Mesenteric fat pad (tissue), 1 donor: ENCODE data around the gene IFNL4. TPM values are rescaled to one million over a fixed set of nuclear protein-coding genes. Genes with fewer than 3 reads are reported as not detected.
"Not testable (repeated sequence)": the region's sequence is repeated elsewhere in the genome, so short reads cannot be mapped to it uniquely, and the experiment has no call there.

Experiments used
- DNase-seq: peaks from one replicate; pipeline ENCODE4 v3.0.0-alpha.2; 2020; ENCODE audit warnings: low spot score
- total RNA-seq: library from RNA; stranded (reverse); fragmentation: NEBNext Ultra II Directional; extraction: Animal tissue kit (Norgen Biotek cat#: 25700); gene quantifications from one replicate; pipeline ENCODE4 v1.2.1, GENCODE V29; 2021
- donor health status: DM: yes; HTN: yes; CAD: no.

Gene IFNL4
- total RNA-seq, 1 donor from 2014 or later: not detected

DNA sequence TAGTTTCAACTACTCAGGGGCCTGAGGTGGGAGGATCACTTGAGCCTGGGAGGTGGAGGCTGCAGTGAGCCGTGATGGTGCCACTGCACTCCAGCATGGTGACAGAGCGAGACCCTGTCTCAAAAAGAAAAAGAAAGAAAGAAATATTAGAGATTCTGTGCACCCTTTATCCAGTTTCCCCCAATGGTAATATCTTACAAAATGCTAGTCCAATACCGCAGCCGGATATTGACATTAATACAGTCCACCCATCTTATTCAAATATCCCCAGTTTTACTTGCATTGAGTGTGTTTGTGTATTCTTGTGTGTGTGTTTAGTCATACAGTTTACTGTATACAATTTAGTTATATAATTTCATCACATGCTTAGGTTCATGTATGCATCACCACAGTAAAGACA is 8.6 kb upstream of the IFNL4 start:
- DNase-seq: no peak

DNA sequence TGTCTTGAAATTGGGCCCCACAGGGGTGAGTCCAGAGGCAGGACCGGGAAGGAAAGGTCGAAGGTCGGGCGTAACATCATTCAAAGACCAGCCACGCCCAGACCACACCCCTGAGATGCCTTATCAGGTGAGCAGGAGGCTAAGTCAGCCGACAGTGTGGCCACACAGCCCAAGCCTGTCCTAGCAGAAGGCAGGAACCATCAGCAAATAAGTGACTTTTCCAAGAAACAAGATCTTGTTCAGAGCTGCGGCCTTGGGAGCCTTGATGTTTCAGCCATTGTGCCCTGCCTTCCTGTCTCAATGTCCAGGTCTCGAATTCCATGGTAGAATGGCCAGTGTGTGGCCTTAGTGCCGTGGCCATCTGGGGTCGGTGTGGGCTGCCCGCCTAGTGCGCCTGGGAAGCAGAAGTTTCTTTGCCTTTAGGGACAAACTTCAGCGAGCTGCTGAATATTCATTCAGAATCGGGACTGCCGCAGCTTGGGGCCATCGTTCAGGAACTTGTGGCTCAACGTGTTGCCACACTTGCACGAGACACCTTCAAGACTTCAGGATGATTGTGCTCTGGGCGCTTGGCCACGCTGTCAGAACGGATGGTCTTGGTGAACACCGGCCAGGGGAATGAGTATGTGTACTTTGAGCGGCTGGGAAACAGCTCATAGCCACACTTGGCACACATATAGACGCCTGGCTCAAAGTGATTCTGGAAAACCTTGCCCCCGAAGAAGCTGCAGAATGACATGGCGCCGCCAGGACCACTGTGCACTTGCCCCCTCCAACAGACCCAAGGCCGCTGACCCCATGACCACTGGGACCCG is 6.1 kb upstream of the IFNL4 start:
- DNase-seq: no peak

DNA sequence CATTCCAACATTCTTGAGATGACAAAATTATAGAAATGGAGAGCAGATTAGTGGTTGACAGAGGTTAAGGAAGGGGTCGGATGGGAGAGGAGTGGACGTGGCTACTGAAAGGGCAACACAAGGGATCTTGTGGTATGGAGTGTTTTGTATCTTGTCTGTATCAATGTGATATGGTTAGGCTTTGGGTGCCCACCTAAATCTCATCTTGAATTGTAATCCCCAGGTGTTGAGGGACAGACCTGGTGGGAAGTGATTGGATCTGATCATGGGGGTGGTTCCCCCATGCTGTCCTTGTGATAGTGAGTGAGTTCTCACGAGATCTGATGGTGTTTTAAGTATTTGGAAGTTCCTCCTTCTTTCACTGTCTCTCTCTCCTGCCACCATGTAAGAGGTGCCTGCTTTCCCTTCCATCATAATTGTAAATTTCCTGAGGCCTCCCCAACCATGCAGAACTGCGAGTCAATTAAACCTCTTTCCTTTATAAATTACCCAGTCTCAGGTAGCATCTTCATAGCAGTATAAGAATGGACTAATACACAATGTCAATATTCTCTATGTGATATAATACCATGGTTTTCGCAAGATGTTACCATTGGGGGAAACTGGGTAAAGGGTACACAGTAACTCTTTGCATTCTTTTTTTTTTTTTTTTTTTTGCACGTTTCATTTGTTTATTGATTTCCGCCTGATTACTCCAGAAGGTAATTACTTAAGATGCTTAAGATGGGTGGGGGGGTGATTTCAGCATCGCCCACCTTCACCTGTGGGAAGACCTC is 4.9 kb upstream of the IFNL4 start:
- DNase-seq: no peak

DNA sequence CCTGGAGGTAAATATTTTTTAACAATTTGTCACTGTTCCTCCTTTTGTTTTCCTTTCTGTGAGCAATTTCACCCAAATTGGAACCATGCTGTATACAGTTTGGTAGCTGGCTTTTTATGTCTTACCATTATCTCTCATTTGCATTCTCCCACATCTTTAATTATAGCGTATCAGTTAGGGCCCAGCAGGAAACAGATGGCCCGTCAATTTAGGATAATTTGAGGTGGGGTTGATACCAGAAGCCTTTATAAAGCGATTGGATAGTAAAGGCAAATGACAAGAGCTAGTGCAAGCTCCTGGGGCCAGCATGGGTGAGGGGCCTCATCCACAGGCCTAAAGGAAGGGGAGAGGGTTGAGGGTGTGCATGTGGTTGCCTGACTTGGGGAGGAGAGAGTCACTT is 3.8 kb upstream of the IFNL4 start:
- DNase-seq: no peak

DNA sequence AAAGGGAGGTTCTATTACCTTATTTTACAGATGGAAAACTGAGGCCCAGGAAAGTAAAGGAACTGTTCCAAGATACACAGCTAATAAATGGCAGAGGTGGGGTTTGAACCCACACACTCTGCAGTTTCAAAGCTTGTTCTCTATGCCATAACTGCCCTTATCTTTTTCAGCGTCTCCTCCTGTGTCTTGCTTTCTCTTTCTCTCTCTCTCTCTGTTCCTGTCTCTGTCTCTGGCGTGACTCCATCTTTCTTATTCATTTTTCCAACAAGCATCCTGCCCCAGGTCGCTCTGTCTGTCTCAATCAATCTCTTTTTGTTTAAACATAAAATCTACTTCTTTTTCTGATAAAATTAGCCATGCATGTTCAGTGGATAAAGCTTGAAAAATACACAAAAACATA is 3.2 kb upstream of the IFNL4 start:
- no peak for DNase-seq

DNA sequence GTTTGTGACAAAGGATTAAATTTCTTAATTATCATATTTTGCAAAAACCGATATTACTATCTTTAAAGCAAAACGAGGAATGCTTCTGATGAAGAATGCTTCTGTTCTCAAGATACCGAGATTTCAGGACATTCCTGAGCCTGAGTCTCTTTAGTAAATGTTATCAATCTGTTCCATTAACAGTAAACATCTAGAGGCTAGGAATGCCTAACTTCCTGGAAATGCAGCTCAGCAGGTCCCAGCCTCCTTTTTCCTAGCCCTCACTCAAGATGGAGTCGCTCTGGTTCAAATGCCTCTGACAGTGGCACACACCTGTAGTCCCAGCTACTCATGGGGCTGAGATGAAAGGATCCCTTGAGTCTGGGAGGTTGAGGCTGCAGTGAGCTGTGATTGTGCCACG is 2.4 kb upstream of the IFNL4 start:
- no peak for DNase-seq

DNA sequence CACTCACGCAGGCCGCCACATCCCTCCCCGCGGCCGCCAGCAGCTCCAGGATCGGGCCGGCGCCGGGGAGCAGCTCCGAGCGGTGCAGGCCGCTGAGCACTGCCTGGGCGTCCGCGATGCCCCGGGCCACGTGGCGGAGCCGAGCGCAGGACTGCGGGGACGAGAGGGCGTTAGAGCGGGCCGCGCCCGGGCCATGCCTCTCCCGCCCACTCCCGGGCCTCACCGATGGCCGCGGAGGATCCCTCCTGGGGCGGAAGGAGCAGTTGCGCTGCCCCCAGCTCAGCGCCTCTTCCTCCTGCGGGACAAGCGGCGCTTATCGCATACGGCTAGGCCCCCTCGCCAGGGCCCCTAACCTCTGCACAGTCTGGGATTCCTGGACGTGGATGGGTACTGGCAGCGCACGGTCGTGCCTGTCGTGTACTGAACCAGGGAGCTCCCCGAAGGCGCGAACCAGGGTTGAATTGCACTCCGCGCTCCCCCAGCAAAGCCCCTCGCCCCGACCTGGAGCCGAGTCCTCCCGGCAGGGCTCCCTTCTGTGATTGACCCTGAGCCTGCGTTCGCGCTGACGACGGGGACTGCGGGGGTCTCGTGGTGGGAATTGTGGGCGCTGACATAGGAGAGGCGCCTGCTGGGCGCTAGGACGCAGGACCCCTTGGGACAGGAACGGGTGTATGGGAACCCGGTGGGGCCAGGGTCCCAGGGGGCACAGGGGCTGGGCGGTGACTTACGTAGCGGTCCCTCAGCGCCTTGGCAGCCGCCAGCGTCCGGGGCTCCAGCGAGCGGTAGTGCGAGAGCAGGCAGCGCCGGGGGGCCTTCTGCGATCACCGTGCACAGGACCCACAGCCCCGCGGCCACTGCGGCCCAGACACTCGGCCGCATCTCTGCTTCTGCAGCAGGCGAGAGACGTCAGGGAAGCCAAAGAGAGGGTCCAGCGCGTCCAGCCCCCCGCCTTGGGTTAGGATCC is 673 bp downstream of the IFNL4 start:
- no peak for DNase-seq

DNA sequence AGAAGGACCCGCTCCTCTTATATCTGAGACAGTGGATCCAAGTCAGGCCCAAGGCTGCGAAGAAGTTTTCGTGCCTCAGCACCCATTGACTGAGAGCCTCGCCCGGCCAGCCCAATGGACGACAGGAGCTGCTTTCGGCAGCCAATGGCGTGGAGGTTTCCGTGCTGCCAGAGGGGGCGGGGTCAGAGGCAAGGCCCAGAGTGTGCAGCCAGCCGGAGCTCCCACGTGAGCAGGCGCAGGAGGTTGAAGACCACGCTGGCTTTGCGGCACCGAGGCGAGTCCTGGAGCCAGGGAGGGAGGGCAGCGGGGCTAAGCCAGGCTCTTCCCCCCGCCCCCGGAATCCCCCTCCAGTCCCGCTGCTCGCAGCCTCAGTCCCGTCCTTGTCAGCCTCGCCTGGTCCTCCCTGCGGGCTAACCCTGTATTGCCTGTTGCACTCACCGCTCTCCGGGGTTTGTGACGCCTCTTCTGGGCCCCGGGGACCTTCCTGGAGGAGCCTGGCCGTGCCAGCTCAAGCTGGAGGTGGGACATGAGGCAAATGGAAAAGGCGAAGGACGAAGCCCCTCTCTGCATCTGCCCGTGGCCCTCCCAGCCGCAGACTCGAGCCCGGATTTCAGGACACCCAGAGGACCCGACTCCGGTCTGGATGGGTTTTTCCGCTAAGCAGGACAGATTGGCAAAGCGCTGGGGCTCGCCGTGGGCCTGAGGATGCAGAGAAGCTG is 1.5 kb downstream of the IFNL4 start:
- no peak for DNase-seq

DNA sequence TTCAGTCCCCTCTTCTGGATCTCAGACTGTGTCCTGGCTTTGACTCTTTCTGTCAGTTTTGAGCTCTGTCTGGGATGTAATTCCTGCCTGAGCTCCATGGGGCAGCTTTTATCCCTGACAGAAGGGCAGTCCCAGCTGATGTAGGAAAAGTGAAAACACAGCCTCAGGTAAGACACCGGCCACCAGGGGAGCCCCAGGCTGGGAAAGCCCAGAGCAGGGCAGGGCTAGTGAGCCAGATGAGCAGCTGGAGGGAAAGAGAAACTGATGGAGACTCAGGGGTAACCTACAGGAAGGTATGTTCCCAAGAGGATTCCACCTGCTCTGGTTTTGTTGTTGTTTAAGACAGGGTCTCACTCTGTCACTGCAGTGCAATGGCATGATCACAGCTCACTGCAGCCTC is 3.5 kb downstream of the IFNL4 start:
- not testable (repeated sequence) for DNase-seq

DNA sequence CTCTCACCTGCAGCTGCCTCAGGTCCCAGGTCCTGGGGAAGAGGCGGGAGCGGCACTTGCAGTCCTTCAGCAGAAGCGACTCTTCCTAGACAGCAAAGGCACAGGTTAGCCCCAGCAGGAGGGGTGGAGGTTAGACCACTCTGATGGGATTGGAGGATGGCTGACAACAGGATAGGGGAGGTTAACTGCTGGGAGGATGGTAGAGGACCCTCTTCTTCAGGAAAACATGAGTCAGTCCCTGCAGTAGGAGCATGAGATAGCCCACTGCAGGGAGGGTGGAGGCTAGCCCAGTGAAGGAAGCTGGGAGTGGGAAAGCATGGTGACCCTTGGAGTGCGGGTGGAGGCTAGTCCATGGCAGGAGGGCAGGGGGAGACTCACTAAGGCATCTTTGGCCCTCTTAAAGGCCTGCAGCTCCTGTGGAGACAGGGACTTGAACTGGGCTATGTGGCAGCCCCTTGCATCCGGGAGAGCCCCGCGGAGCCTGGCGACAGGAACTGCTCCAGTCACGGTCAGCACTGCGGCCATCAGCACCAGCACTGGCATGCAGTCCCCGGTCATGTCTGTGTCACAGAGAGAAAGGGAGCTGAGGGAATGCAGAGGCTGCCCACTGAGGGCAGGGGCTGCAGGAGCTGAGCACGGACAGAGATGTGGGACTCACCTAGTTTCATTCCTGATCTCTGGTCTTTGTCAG is 4.1 kb downstream of the IFNL4 start, which contains the start of gene IFNL3:
Gene IFNL3 (minus strand): TSS at position 597 of the 691 bp plus-strand sequence. CDS start 39 bp downstream, at position 558.
- DNase-seq: not testable (repeated sequence)

DNA sequence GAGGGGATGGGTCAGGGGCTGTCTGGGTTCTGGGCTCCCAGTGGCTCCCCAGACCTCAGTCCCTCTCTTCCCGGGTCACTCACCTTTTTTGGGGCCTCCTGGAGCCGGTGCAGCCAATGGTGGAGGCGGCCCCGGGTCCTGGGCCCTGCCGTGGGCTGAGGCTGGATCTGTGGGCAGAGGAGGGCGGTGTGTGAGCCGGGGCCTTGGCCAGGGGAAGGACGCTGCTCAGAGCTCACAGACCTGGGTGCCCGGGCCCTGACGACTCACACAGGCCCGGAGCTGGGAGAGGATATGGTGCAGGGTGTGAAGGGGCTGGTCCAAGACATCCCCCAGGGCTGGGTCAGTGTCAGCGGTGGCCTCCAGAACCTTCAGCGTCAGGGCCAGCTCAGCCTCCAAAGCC is 4.9 kb downstream of the IFNL4 start:
- not testable (repeated sequence) for DNase-seq

DNA sequence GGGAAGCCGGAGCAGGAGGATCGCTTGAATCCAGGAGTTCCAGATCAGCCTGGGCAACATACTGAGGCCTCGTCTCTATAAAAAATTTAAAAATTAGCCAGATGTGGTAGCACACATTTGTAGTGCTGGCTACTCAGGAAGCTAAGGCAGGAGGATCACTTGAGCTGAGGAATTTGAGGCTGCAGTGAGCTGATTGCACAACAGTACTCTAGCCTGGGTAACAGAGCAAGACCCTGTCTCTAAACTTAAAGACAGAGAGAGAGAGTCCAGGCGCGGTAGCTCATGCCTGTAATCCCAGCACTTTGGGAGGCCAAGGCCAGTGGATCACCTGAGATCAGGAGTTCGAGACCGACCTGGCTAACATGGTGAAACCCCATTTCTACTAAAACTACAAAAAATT is 8.2 kb downstream of the IFNL4 start:
- DNase-seq: no peak

DNA sequence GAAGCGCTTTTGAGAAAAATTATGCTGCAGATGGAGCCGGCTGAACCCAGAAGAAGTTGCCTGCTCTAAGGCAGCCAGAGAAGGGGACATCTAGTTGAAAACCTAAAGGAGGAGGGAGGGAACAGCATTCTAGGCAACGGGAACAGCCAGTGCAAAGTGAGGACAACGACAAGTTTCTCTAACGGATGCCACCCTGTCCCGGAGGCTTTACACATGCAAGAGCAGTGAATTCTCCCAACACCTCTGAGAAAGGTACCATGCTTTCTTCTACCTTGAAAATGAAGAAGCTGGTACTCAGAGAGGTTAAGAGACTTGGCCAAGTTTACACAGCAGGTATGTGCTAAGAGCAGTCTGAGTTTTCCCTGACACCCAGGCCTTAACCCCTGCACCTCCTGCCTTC is 9.7 kb downstream of the IFNL4 start:
- no peak for DNase-seq

DNA sequence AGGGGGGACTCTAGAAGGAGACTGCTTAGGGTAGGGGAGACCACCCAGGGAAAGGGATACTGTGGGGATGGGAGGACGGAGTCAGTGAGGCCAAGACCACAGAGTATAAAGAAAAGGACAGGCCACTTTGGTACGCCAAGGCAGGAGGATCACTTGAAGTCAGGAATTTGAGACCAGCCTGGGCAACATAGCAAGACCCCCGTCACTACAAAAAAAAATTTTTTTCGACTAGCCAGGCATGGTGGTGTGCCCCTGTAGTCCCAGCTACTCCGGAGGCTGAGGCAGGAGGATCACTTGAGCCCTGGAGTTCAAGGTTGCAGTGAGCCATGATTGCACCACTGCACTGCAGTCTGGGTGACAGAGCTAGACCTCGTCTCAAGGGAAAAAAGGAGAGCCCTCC is 10.4 kb downstream of the IFNL4 start:
- no peak for DNase-seq

DNA sequence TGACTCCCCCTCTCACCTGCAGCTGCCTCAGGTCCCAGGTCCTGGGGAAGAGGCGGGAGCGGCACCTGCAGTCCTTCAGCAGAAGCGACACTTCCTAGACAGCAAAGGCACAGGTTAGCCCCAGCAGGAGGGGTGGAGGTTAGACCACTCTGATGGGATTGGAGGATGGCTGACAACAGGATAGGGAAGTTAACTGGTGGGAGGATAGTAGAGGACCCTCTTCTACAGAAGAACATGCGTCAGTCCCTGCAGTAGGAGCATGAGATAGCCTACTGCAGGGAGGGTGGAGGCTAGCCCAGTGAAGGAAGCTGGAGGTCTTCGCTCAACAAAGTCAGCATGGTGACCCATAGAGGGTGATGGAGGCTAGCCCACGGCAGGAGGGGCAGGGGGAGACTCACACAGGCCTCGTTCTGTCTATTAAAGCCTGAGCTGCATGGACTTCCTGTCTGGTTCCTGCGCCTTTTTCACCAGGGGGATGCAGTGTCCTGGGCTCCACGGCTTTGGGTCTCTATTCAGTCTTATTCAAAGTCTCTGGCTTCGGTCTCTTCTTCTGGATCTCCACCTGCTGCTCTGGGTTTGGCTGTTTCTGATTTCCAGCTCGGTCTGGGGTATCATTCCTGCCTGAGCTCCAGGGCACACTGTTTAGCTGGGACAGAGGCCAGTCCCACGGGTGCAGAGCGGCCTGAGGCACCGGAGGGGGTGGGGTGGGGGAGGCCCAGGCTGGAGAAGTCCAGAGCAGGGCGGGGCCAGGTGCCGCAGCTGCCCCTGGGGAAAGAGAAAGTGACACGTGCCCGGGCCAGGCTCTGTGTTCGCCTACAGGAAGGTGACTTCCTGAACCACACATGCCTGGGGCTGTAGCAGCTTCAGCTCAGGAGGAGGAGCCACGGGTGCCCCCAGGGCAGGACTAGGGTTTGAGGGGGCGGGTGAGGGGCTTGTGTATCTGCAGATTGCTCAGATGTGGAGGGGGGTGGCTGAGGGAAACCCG is 11.2 kb downstream of the IFNL4 start:
- DNase-seq: no peak

DNA sequence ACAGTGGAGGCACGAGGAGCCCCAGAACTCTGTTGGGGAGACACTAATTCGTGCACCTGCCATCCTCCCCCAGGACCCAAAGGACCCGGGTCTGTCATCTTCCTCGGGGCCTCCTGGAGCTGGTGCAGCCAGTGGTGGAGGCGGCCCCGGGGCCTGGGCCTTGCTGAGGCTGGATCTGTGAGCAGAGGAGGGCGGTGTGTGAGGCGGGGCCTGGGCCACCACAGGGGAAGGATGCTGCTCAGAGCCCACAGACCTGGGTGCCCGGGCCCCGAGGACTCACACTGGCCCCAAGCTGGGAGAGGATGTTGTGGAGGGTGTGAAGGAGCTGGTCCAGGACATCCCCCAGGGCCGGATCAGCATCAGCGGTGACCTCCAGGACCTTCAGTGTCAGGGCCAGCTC is 12.1 kb downstream of the IFNL4 start:
- DNase-seq: no peak

DNA sequence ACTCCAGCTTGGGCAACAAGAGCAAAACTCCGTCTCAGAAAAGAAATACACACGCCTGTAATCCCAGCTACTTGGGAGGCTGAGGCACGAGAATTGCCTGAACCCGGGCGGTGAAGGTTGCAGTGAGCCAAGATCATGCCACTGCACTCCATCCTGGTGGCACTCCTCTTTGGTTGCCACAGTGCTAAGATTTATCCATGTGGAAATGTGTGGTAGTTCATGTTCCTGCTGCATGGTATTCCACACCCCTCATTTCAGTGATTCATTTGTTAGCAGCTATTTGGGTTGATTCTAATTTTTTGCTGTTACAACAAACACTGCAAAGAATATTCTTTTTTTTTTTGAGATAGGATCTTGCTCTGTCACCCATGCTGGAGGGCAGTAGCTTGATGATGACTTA is 15.9 kb downstream of the IFNL4 start:
- DNase-seq: no peak

DNA sequence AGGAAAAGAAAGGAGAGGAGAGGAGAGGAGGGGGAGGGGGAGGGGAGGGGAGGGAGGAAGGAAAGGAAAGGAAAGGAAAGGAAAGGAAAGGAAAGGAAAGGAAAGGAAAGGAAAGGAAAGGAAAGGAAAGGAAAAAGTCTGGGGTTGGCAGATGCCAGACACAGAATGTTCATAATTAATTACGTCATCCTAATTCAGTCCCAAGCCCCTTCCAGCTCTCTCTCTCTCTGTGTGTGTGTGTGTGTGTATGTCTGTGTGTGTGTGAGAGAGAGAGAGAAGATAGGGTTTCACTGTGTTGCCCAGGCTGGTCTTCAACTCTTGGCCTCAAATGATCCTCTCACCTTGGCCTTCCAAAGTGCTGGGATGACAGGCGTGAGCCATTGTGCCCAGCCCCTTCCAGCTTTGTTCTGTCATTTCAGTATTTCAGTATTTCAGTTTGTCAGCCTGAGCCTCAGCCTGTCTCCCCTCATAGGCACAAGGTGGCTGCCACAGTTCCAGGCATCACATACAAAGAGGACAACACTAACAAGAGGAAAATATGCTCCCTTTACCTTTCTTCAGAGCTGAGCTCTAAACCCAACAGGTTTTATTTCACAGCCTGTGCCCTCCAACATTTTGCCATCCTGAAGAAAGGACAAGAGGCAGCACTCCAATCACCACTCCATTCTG is 18.4 kb downstream of the IFNL4 start:
- no peak for DNase-seq
